HepG2 (cell line): Measurements from ENCODE around the gene CAD. TPM values are rescaled to one million over a fixed set of nuclear protein-coding genes. Genes with fewer than 3 reads are reported as not detected.

ENCODE experiments used
- AGO2 ChIP-seq: fragments of 200-400 bp; formaldehyde crosslinking; optimal IDR thresholded peaks from 2 replicates; pipeline ENCODE3; 2017; ENCODE audit warnings: mild to moderate bottlenecking, low read depth, low read length, moderate library complexity
- CEBPG ChIP-seq: IDR thresholded peaks from 2 replicates; pipeline ENCODE4 v1.6.1; 2016
- CHD4 ChIP-seq: fragments of 200-600 bp; sonication (generic); IDR thresholded peaks from 2 replicates; pipeline ENCODE4 v1.7.0; 2017; ENCODE audit warnings: mild to moderate bottlenecking, low read length, borderline replicate concordance
- ETS1 ChIP-seq: sonication (generic); formaldehyde crosslinking; IDR thresholded peaks from 2 replicates; pipeline ENCODE4 v1.4.0; 2020; ENCODE audit warnings: missing genetic modification reagents
- HIVEP1 ChIP-seq: sonication (generic); formaldehyde crosslinking; IDR thresholded peaks from 2 replicates; pipeline ENCODE4 v1.4.0; 2020; ENCODE audit warnings: mild to moderate bottlenecking, missing genetic modification reagents
- HNRNPUL1 ChIP-seq: fragments of 200-400 bp; formaldehyde crosslinking; IDR thresholded peaks from 2 replicates; pipeline ENCODE4 v1.6.1; 2017; ENCODE audit warnings: low read depth, mild to moderate bottlenecking, low read length, moderate library complexity
- HOXA9 ChIP-seq: sonication (generic); formaldehyde crosslinking; IDR thresholded peaks from 2 replicates; pipeline ENCODE4 v1.8.1; 2022; ENCODE audit warnings: missing genetic modification reagents, mild to moderate bottlenecking, moderate library complexity, borderline replicate concordance
- IRF1 ChIP-seq: sonication (generic); formaldehyde crosslinking; IDR thresholded peaks from 2 replicates; pipeline ENCODE4 v1.4.0; 2020; ENCODE audit warnings: low read depth, mild to moderate bottlenecking, missing genetic modification reagents
- MAZ ChIP-seq, 2 experiments: sonication (generic) in 1 of 2; formaldehyde crosslinking in 1 of 2; IDR thresholded peaks; 2 replicates each; pipeline versions ENCODE4 v1.5.0 to v1.6.1; 2012 to 2020; ENCODE audit warnings: low read depth in 2 of 2, mild to moderate bottlenecking in 2 of 2, borderline replicate concordance in 1 of 2, improper control_type of control experiment in 1 of 2, low read length in 1 of 2, missing genetic modification reagents in 1 of 2, moderate library complexity in 1 of 2
- PLSCR1 ChIP-seq: sonication (generic); formaldehyde crosslinking; IDR thresholded peaks from 2 replicates; pipeline ENCODE4 v1.5.0; 2020; ENCODE audit warnings: missing genetic modification reagents, mild to moderate bottlenecking, borderline replicate concordance
- PREB ChIP-seq: sonication (generic); formaldehyde crosslinking; IDR thresholded peaks from 2 replicates; pipeline ENCODE4 v1.4.0; 2020; ENCODE audit warnings: missing genetic modification reagents
- RFXAP ChIP-seq: sonication (generic); formaldehyde crosslinking; IDR thresholded peaks from 2 replicates; pipeline ENCODE4 v1.4.0; 2020; ENCODE audit warnings: missing genetic modification reagents, borderline replicate concordance
- SSRP1 ChIP-seq: IDR thresholded peaks from 2 replicates; pipeline ENCODE4 v1.6.1; 2016; ENCODE audit warnings: control low read depth
- TBL1XR1 ChIP-seq: fragments of 150-350 bp; IDR thresholded peaks from 2 replicates; pipeline ENCODE4 v1.6.1; 2014; ENCODE audit warnings: borderline replicate concordance, low read length; ENCODE audit not compliant: partially characterized antibody
- TBX2 ChIP-seq: sonication (generic); formaldehyde crosslinking; IDR thresholded peaks from 2 replicates; pipeline ENCODE4 v1.5.0; 2020; ENCODE audit warnings: missing genetic modification reagents, mild to moderate bottlenecking, borderline replicate concordance
- TEAD2 ChIP-seq: sonication (generic); formaldehyde crosslinking; IDR thresholded peaks from 2 replicates; pipeline ENCODE4 v1.9.0; 2021; ENCODE audit warnings: missing genetic modification reagents
- YEATS2 ChIP-seq: sonication (generic); formaldehyde crosslinking; IDR thresholded peaks from 2 replicates; pipeline ENCODE4 v1.4.0; 2020; ENCODE audit warnings: missing genetic modification reagents, borderline replicate concordance
- YEATS4 ChIP-seq: sonication (generic); formaldehyde crosslinking; IDR thresholded peaks from 2 replicates; pipeline ENCODE4 v1.4.0; 2020; ENCODE audit warnings: missing genetic modification reagents, borderline replicate concordance
- ZBTB7B ChIP-seq: sonication (generic); formaldehyde crosslinking; IDR thresholded peaks from 2 replicates; pipeline ENCODE4 v1.4.0; 2020; ENCODE audit warnings: missing genetic modification reagents
- ZKSCAN1 ChIP-seq: fragments of 150-350 bp; IDR thresholded peaks from 2 replicates; pipeline ENCODE4 v1.6.1; 2014; ENCODE audit warnings: low read length
- ZMAT3 ChIP-seq: sonication (generic); formaldehyde crosslinking; conservative IDR thresholded peaks from 2 replicates; pipeline ENCODE4 v1.7.0; 2021; ENCODE audit warnings: missing genetic modification reagents
- ZNF17 ChIP-seq: sonication (generic); formaldehyde crosslinking; IDR thresholded peaks from 2 replicates; pipeline ENCODE4 v1.5.0; 2020; ENCODE audit warnings: mild to moderate bottlenecking, missing genetic modification reagents
- ZNF234 ChIP-seq: sonication (generic); formaldehyde crosslinking; conservative IDR thresholded peaks from 2 replicates; pipeline ENCODE4 v1.5.1; 2020; ENCODE audit warnings: mild to moderate bottlenecking, missing genetic modification reagents
- ZNF264 ChIP-seq: sonication (generic); formaldehyde crosslinking; IDR thresholded peaks from 2 replicates; pipeline ENCODE4 v1.4.0; 2020; ENCODE audit warnings: missing genetic modification reagents
- ZNF432 ChIP-seq: sonication (generic); formaldehyde crosslinking; IDR thresholded peaks from 2 replicates; pipeline ENCODE4 v1.5.0; 2020; ENCODE audit warnings: missing genetic modification reagents, mild to moderate bottlenecking, borderline replicate concordance
- ZNF451 ChIP-seq: sonication (generic); formaldehyde crosslinking; IDR thresholded peaks from 2 replicates; pipeline ENCODE4 v1.5.0; 2020; ENCODE audit warnings: mild to moderate bottlenecking, missing genetic modification reagents
- ZNF562 ChIP-seq: sonication (generic); formaldehyde crosslinking; IDR thresholded peaks from 2 replicates; pipeline ENCODE4 v1.8.0; 2022; ENCODE audit warnings: missing genetic modification reagents, borderline replicate concordance
- ZNF777 ChIP-seq: sonication (generic); formaldehyde crosslinking; IDR thresholded peaks from 2 replicates; pipeline ENCODE4 v1.4.0; 2020; ENCODE audit warnings: missing genetic modification reagents
- polyA plus RNA-seq, 8 experiments: library from polyadenylated mRNA; depleted of rRNA in 3 of 8; stranded (reverse) in 7 of 8; unstranded in 1 of 8; fragments of >200 nt; fragmentation: Illumina TruSeq in 4 of 8; extraction: Trizol in 4 of 8; gene quantifications; 2 replicates each; pipeline versions ENCODE4 v1.2.1 to v1.2.3, GENCODE V29; 2011 to 2016; ENCODE audit warnings: low read depth in 4 of 8, missing spikeins in 1 of 8, mixed read lengths in 1 of 8; ENCODE audit not compliant: insufficient read depth in 1 of 8
- total RNA-seq, 5 experiments: library from RNA; depleted of rRNA; stranded (reverse); fragments of >200 nt; fragmentation: Illumina TruSeq; extraction: Trizol; gene quantifications; 2 replicates each; pipeline ENCODE4 v1.2.3, GENCODE V29; 2016; ENCODE audit warnings: low read depth in 1 of 5

CAD gene
- total and polyA plus RNA-seq, 2 of the 13 experiments (the other 11 are each of a cell fraction or from before 2014, with no cell fraction given): 21.7 to 37.0 TPM

GRCh38 chr2:27264753-27265535 lies 47.8 kb downstream of the CAD start (continued):
- no peak for TF ChIP-seq PLSCR1 (CRISPR knock-in tag)
- no peak for TF ChIP-seq CEBPG (CRISPR knock-in tag)
- TF ChIP-seq HIVEP1: peak; percentile 93
- peak; percentile 99 for TF ChIP-seq ZNF777
- no peak for TF ChIP-seq ZNF17 (CRISPR knock-in tag)
- no peak for TF ChIP-seq CHD4
- TF ChIP-seq ZMAT3 (CRISPR knock-in tag): 0 out of 2 replicates have a peak, but pooled peaks have one; percentile 82
- no peak for TF ChIP-seq ZNF234
- no peak for TF ChIP-seq ZNF264 (CRISPR knock-in tag)
- no peak for TF ChIP-seq YEATS4 (CRISPR knock-in tag)
- peak; percentile 87 for TF ChIP-seq ZBTB7B (CRISPR knock-in tag)
- TF ChIP-seq TBL1XR1: no peak
- TF ChIP-seq ZKSCAN1: no peak
- TF ChIP-seq TEAD2 (CRISPR knock-in tag): 0 out of 2 replicates have a peak, but pooled peaks have one; percentile 48
- TF ChIP-seq ZNF562 (CRISPR knock-in tag): no peak
- TF ChIP-seq ETS1: no peak
- no peak for TF ChIP-seq AGO2
- TF ChIP-seq RFXAP (CRISPR knock-in tag): peak; percentile 53; the same call in 1 of the 2 replicates
- TF ChIP-seq PREB (CRISPR knock-in tag): no peak
- TF ChIP-seq HOXA9 (CRISPR knock-in tag): 0 out of 2 replicates have a peak, but pooled peaks have one; percentile 5
- no peak for TF ChIP-seq SSRP1 (CRISPR knock-in tag)
- TF ChIP-seq ZNF451: peak; percentile 91
- peak; percentile 91 for TF ChIP-seq TBX2 (CRISPR knock-in tag)
- no peak for TF ChIP-seq IRF1
- no peak for TF ChIP-seq MAZ (IDR thresholded peaks at IDR 0.05; ENCODE audit: borderline replicate concordance, low read depth, low read length)
- peak; percentile 91 for TF ChIP-seq MAZ (CRISPR knock-in tag; IDR thresholded peaks at IDR 0.05; ENCODE audit: low read depth)
- no peak for TF ChIP-seq YEATS2 (CRISPR knock-in tag)
- no peak for TF ChIP-seq HNRNPUL1
- TF ChIP-seq ZNF432 (CRISPR knock-in tag): no peak
